HepG2 (cell line): Measurements from ENCODE around the gene DDX6. TPM values are rescaled to one million over a fixed set of nuclear protein-coding genes. Genes with fewer than 3 reads are reported as not detected.

Experiments used
- ARNT ChIP-seq: fragments of 450-650 bp; IDR thresholded peaks from 2 replicates; pipeline ENCODE4 v1.6.1; 2017
- BORCS8-MEF2B ChIP-seq: sonication (generic); formaldehyde crosslinking; IDR thresholded peaks from 2 replicates; pipeline ENCODE4 v1.8.0; 2022; ENCODE audit warnings: mild to moderate bottlenecking, missing genetic modification reagents
- CHCHD3 ChIP-seq: sonication (generic); formaldehyde crosslinking; IDR thresholded peaks from 2 replicates; pipeline ENCODE4 v1.8.0; 2022; ENCODE audit warnings: mild to moderate bottlenecking, missing genetic modification reagents, moderate library complexity
- KDM3A ChIP-seq: IDR thresholded peaks from 2 replicates; pipeline ENCODE4 v1.6.1; 2018; ENCODE audit warnings: low read depth, missing compliant biosample characterization
- PAWR ChIP-seq: sonication (generic); formaldehyde crosslinking; IDR thresholded peaks from 2 replicates; pipeline ENCODE4 v1.4.0; 2020; ENCODE audit warnings: missing genetic modification reagents, mild to moderate bottlenecking, borderline replicate concordance
- PRPF4 ChIP-seq: fragments of 200-400 bp; formaldehyde crosslinking; IDR thresholded peaks from 2 replicates; pipeline ENCODE4 v1.6.1; 2016; ENCODE audit warnings: low read length, low read depth; ENCODE audit not compliant: poor library complexity, severe bottlenecking
- SMAD3 ChIP-seq: sonication (generic); formaldehyde crosslinking; IDR thresholded peaks from 2 replicates; pipeline ENCODE4 v1.4.0; 2020; ENCODE audit warnings: missing genetic modification reagents
- SRSF1 ChIP-seq: fragments of 200-400 bp; formaldehyde crosslinking; optimal IDR thresholded peaks from 2 replicates; pipeline ENCODE3; 2017; ENCODE audit warnings: mild to moderate bottlenecking, low read depth, low read length, moderate library complexity
- SRSF4 ChIP-seq: fragments of 200-400 bp; formaldehyde crosslinking; IDR thresholded peaks from one replicate; pipeline ENCODE4 v1.6.1; 2018; ENCODE audit warnings: mild to moderate bottlenecking, low read depth, low read length, moderate library complexity; ENCODE audit not compliant: poor library complexity, severe bottlenecking
- TBX2 ChIP-seq: sonication (generic); formaldehyde crosslinking; IDR thresholded peaks from 2 replicates; pipeline ENCODE4 v1.5.0; 2020; ENCODE audit warnings: missing genetic modification reagents, mild to moderate bottlenecking, borderline replicate concordance
- ZFP36 ChIP-seq: fragments of 150-350 bp; IDR thresholded peaks from 2 replicates; pipeline ENCODE4 v1.6.1; 2018; ENCODE audit warnings: borderline replicate concordance, low read length, low read depth; ENCODE audit not compliant: partially characterized antibody
- ZFP36L1 ChIP-seq: sonication (generic); formaldehyde crosslinking; IDR thresholded peaks from 2 replicates; pipeline ENCODE4 v1.8.0; 2022; ENCODE audit warnings: mild to moderate bottlenecking, missing genetic modification reagents, moderate library complexity
- ZFX ChIP-seq: sonication (generic); formaldehyde crosslinking; IDR thresholded peaks from 2 replicates; pipeline ENCODE4 v1.4.0; 2020; ENCODE audit warnings: mild to moderate bottlenecking, low read depth, missing genetic modification reagents, moderate library complexity
- ZNF160 ChIP-seq: sonication (generic); formaldehyde crosslinking; IDR thresholded peaks from 2 replicates; pipeline ENCODE4 v1.8.0; 2022; ENCODE audit warnings: mild to moderate bottlenecking, inconsistent platforms, missing genetic modification reagents
- ZNF260 ChIP-seq: sonication (generic); formaldehyde crosslinking; IDR thresholded peaks from 2 replicates; pipeline ENCODE4 v1.4.0; 2020; ENCODE audit warnings: missing genetic modification reagents, low read depth, mild to moderate bottlenecking, borderline replicate concordance
- ZNF569 ChIP-seq: sonication (generic); formaldehyde crosslinking; IDR thresholded peaks from 2 replicates; pipeline ENCODE4 v1.5.0; 2020; ENCODE audit warnings: mild to moderate bottlenecking, missing genetic modification reagents, moderate library complexity, borderline replicate concordance
- ZNF577 ChIP-seq: sonication (generic); formaldehyde crosslinking; IDR thresholded peaks from 2 replicates; pipeline ENCODE4 v1.4.0; 2020; ENCODE audit warnings: mild to moderate bottlenecking, low read depth, missing genetic modification reagents, borderline replicate concordance
- ZNF589 ChIP-seq: sonication (generic); formaldehyde crosslinking; conservative IDR thresholded peaks from 2 replicates; pipeline ENCODE4 v1.8.0; 2022; ENCODE audit warnings: mild to moderate bottlenecking, moderate library complexity, missing genetic modification reagents
- ZNF710 ChIP-seq: sonication (generic); formaldehyde crosslinking; IDR thresholded peaks from 2 replicates; pipeline ENCODE4 v1.5.0; 2020; ENCODE audit warnings: mild to moderate bottlenecking, missing genetic modification reagents, borderline replicate concordance
- ZNF775 ChIP-seq: sonication (generic); formaldehyde crosslinking; IDR thresholded peaks from 2 replicates; pipeline ENCODE4 v1.4.0; 2020; ENCODE audit warnings: missing genetic modification reagents, mild to moderate bottlenecking, moderate library complexity, borderline replicate concordance
- polyA plus RNA-seq, 8 experiments: library from polyadenylated mRNA; depleted of rRNA in 3 of 8; stranded (reverse) in 7 of 8; unstranded in 1 of 8; fragments of >200 nt; fragmentation: Illumina TruSeq in 4 of 8; extraction: Trizol in 4 of 8; gene quantifications; 2 replicates each; pipeline versions ENCODE4 v1.2.1 to v1.2.3, GENCODE V29; 2011 to 2016; ENCODE audit warnings: low read depth in 4 of 8, missing spikeins in 1 of 8, mixed read lengths in 1 of 8; ENCODE audit not compliant: insufficient read depth in 1 of 8
- total RNA-seq, 5 experiments: library from RNA; depleted of rRNA; stranded (reverse); fragments of >200 nt; fragmentation: Illumina TruSeq; extraction: Trizol; gene quantifications; 2 replicates each; pipeline ENCODE4 v1.2.3, GENCODE V29; 2016; ENCODE audit warnings: low read depth in 1 of 5
- TF ChIP-seq, protein P1 (sequence below): IDR thresholded peaks from 2 replicates; pipeline ENCODE4 v1.4.0; 2020; ENCODE audit warnings: mild to moderate bottlenecking, missing genetic modification reagents
- TF ChIP-seq, protein P2 (sequence below): sonication (generic); formaldehyde crosslinking; IDR thresholded peaks from 2 replicates; pipeline ENCODE4 v1.4.0; 2020; ENCODE audit warnings: missing genetic modification reagents

Gene DDX6
- total and polyA plus RNA-seq, 2 of the 13 experiments (the other 11 are each of a cell fraction or from before 2014, with no cell fraction given): 20.9 to 59.2 TPM

- TF ChIP-seq PRPF4: no peak
- peak; percentile 6; the same call in 1 of the 2 replicates for TF ChIP-seq ZNF710
- no peak for TF ChIP-seq ZFP36L1 (CRISPR knock-in tag)
- TF ChIP-seq TBX2 (CRISPR knock-in tag): 0 out of 2 replicates have a peak, but pooled peaks have one; percentile 38
- TF ChIP-seq ZNF577 (CRISPR knock-in tag): no peak
- no peak for TF ChIP-seq SMAD3 (CRISPR knock-in tag)
- peak; percentile 89 for TF ChIP-seq ZFX (CRISPR knock-in tag)
- no peak for TF ChIP-seq ZNF569 (CRISPR knock-in tag)
- TF ChIP-seq, protein P1, sequence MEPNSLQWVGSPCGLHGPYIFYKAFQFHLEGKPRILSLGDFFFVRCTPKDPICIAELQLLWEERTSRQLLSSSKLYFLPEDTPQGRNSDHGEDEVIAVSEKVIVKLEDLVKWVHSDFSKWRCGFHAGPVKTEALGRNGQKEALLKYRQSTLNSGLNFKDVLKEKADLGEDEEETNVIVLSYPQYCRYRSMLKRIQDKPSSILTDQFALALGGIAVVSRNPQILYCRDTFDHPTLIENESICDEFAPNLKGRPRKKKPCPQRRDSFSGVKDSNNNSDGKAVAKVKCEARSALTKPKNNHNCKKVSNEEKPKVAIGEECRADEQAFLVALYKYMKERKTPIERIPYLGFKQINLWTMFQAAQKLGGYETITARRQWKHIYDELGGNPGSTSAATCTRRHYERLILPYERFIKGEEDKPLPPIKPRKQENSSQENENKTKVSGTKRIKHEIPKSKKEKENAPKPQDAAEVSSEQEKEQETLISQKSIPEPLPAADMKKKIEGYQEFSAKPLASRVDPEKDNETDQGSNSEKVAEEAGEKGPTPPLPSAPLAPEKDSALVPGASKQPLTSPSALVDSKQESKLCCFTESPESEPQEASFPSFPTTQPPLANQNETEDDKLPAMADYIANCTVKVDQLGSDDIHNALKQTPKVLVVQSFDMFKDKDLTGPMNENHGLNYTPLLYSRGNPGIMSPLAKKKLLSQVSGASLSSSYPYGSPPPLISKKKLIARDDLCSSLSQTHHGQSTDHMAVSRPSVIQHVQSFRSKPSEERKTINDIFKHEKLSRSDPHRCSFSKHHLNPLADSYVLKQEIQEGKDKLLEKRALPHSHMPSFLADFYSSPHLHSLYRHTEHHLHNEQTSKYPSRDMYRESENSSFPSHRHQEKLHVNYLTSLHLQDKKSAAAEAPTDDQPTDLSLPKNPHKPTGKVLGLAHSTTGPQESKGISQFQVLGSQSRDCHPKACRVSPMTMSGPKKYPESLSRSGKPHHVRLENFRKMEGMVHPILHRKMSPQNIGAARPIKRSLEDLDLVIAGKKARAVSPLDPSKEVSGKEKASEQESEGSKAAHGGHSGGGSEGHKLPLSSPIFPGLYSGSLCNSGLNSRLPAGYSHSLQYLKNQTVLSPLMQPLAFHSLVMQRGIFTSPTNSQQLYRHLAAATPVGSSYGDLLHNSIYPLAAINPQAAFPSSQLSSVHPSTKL: no peak; the same call in none of the 2 replicates
- TF ChIP-seq ZNF160 (CRISPR knock-in tag): no peak
- peak; percentile 33; the same call in 1 of the 2 replicates for TF ChIP-seq ZNF589 (CRISPR knock-in tag)
- no peak for TF ChIP-seq SRSF4
- no peak for TF ChIP-seq PAWR (CRISPR knock-in tag)
- TF ChIP-seq, protein P2, sequence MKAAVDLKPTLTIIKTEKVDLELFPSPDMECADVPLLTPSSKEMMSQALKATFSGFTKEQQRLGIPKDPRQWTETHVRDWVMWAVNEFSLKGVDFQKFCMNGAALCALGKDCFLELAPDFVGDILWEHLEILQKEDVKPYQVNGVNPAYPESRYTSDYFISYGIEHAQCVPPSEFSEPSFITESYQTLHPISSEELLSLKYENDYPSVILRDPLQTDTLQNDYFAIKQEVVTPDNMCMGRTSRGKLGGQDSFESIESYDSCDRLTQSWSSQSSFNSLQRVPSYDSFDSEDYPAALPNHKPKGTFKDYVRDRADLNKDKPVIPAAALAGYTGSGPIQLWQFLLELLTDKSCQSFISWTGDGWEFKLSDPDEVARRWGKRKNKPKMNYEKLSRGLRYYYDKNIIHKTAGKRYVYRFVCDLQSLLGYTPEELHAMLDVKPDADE (CRISPR knock-in tag): peak; percentile 70; the same call in 1 of the 2 replicates
- no peak for TF ChIP-seq ZFP36
- TF ChIP-seq ARNT: no peak
- peak; percentile 90 for TF ChIP-seq SRSF1
- TF ChIP-seq KDM3A (CRISPR knock-in tag): no peak
- TF ChIP-seq BORCS8-MEF2B (CRISPR knock-in tag): no peak; the same call in none of the 2 replicates
- TF ChIP-seq ZNF775: no peak; the same call in 1 of the 2 replicates
- no peak for TF ChIP-seq CHCHD3 (CRISPR knock-in tag)
- TF ChIP-seq ZNF260 (CRISPR knock-in tag): no peak
These were observed at the start of gene DDX6 (continued) for GRCh38 chr11:118791111-118791960.
